ENCODE data around the gene ADGRF1.

Gene ADGRF1

GRCh38 chr6:47069156-47069555 lies 27.0 kb upstream of the ADGRF1 start:
- H3K9ac ChIP-seq (ENCODE audit: low read depth, low read length, poor library complexity, severe bottlenecking), result no peak overlapping the region
- no peak overlapping the region for H3K4me3 ChIP-seq (ENCODE audit: low read length, poor library complexity, severe bottlenecking)
- no peaks in the 10 kb centered on the region for H4K20me1 ChIP-seq (ENCODE audit: insufficient read depth, low read length, poor library complexity, severe bottlenecking)
- H3K9me2 ChIP-seq (replicated peaks; ENCODE audit: low read depth, low read length), result no peaks in the 10 kb centered on the region
- TF ChIP-seq CTCF (conservative IDR thresholded peaks at IDR 0.05; ENCODE audit: low read length), result no peak
- TF ChIP-seq EZH2phosphoT487 (IDR thresholded peaks at IDR 0.05; ENCODE audit: borderline replicate concordance), result no peak
- H3K4me1 ChIP-seq (ENCODE audit: insufficient read depth, low read length, poor library complexity, severe bottlenecking), result no peaks in the 10 kb centered on the region
- H3K27me3 ChIP-seq (ENCODE audit: insufficient read depth, low read length, poor library complexity, severe bottlenecking), result no peaks in the 10 kb centered on the region
- no peaks in the 10 kb centered on the region for H3K79me2 ChIP-seq (ENCODE audit: insufficient read depth, low read length)
- H3K4me2 ChIP-seq (ENCODE audit: low read depth, low read length, poor library complexity, severe bottlenecking), result no peak overlapping the region
- no peaks in the 10 kb centered on the region for H3K36me3 ChIP-seq (ENCODE audit: insufficient read depth, low read length)
- no peak overlapping the region for H2AFZ ChIP-seq (ENCODE audit: low read length)
- H3F3A ChIP-seq (ENCODE audit: low read depth), result no peaks in the 10 kb centered on the region
- H3K9me3 ChIP-seq (ENCODE audit: insufficient read depth, low read depth, low read length), result no peaks in the 10 kb centered on the region

DNA sequence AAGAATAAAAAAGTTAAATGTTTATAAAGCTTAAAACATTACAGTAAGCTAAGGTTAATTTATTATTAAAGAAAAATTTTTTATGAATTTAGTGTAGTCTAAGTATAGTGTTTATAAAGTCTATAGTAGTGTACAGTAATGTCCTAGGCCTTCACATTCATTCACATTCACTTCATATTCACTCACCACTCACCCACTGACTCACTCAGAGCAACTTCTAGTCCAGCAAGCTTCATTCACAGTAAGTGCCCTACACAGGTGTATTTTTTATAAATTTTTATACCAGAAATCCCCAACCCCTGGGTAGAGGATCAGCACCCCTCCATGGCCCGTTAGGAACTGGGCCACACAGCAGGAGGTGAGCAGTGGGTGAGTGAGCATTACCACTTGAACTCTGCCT lies 24.3 kb upstream of the ADGRF1 start:
- no peaks in the 10 kb centered on the region for H3F3A ChIP-seq (ENCODE audit: low read depth)
- H3K36me3 ChIP-seq (ENCODE audit: insufficient read depth, low read length), result no peaks in the 10 kb centered on the region
- H3K79me2 ChIP-seq (ENCODE audit: insufficient read depth, low read length), result no peaks in the 10 kb centered on the region
- H4K20me1 ChIP-seq (ENCODE audit: insufficient read depth, low read length, poor library complexity, severe bottlenecking), result no peaks in the 10 kb centered on the region
- TF ChIP-seq CTCF (conservative IDR thresholded peaks at IDR 0.05; ENCODE audit: low read length), result no peak
- no peak for TF ChIP-seq EZH2phosphoT487 (IDR thresholded peaks at IDR 0.05; ENCODE audit: borderline replicate concordance)
- no peak overlapping the region for H3K4me2 ChIP-seq (ENCODE audit: low read depth, low read length, poor library complexity, severe bottlenecking)
- no peaks in the 10 kb centered on the region for H3K27me3 ChIP-seq (ENCODE audit: insufficient read depth, low read length, poor library complexity, severe bottlenecking)
- H2AFZ ChIP-seq (ENCODE audit: low read length), result no peak overlapping the region
- H3K9me3 ChIP-seq (ENCODE audit: insufficient read depth, low read depth, low read length), result no peaks in the 10 kb centered on the region
- H3K4me1 ChIP-seq (ENCODE audit: insufficient read depth, low read length, poor library complexity, severe bottlenecking), result peaks cover 5% of the 10 kb centered on the region
- no peak overlapping the region for H3K9ac ChIP-seq (ENCODE audit: low read depth, low read length, poor library complexity, severe bottlenecking)
- no peaks in the 10 kb centered on the region for H3K9me2 ChIP-seq (replicated peaks; ENCODE audit: low read depth, low read length)
- H3K4me3 ChIP-seq (ENCODE audit: low read length, poor library complexity, severe bottlenecking), result no peak overlapping the region

DNA sequence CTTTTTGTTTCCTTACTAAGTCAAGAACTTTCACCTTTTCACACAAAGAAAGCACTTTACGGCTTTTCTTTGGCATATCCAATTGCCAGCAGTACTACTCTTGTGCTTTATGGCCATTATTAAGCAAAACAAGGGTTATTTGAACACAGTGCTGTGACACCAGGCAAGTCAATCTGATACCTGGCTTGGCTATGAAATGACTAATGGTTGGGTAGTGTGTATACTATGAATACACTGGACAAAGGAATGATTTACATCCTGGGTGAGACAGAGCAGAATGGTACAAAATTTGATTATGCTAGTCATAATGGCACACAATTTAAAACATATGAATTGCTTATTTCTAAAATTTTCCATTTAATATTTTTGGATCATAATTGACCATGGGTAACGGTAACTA lies 22.1 kb upstream of the ADGRF1 start:
- no peak overlapping the region for H3K4me2 ChIP-seq (ENCODE audit: low read depth, low read length, poor library complexity, severe bottlenecking)
- H3K36me3 ChIP-seq (ENCODE audit: insufficient read depth, low read length), result no peaks in the 10 kb centered on the region
- H3K9me3 ChIP-seq (ENCODE audit: insufficient read depth, low read depth, low read length), result no peaks in the 10 kb centered on the region
- H3F3A ChIP-seq (ENCODE audit: low read depth), result no peaks in the 10 kb centered on the region
- TF ChIP-seq EZH2phosphoT487 (IDR thresholded peaks at IDR 0.05; ENCODE audit: borderline replicate concordance) (no peak), CTCF (conservative IDR thresholded peaks at IDR 0.05; ENCODE audit: low read length) (no peak)
- H4K20me1 ChIP-seq (ENCODE audit: insufficient read depth, low read length, poor library complexity, severe bottlenecking), result no peaks in the 10 kb centered on the region
- H3K4me3 ChIP-seq (ENCODE audit: low read length, poor library complexity, severe bottlenecking), result no peak overlapping the region
- no peaks in the 10 kb centered on the region for H3K27me3 ChIP-seq (ENCODE audit: insufficient read depth, low read length, poor library complexity, severe bottlenecking)
- no peak overlapping the region for H2AFZ ChIP-seq (ENCODE audit: low read length)
- H3K79me2 ChIP-seq (ENCODE audit: insufficient read depth, low read length), result no peaks in the 10 kb centered on the region
- H3K9ac ChIP-seq (ENCODE audit: low read depth, low read length, poor library complexity, severe bottlenecking), result no peak overlapping the region
- no peaks in the 10 kb centered on the region for H3K9me2 ChIP-seq (replicated peaks; ENCODE audit: low read depth, low read length)
- H3K4me1 ChIP-seq (ENCODE audit: insufficient read depth, low read length, poor library complexity, severe bottlenecking), result peaks cover 7% of the 10 kb centered on the region

Measured in Loucy (cell line).